Measurements from ENCODE around the gene LRRC71.

Gene LRRC71

DNA sequence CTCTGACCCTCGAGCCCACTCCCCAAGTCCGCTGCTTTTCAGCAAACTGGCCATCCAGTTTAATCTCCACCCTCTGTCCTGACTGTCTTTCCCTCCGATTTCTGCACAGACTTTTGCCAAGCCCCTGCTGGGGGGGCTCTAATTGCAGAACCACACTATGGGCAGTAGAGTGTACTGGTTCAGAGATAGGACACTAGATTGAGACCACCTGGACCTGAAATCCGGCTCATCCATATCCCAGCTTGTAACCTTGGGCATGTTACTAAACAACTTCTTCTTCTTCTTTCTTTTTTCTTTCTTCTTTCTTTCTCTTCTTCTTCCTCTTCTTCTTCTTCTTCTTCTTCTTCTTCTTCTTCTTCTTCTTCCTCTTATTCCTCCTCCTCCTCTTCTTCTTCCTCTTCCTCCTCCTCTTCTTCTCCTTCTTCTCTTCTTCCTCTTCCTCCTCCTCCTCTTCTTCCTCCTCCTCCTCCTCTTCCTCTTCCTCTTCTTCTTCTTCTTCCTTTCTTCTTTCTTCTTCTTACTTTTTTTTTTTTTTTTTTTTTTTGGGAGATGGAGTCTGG, 7.7 kb downstream of the LRRC71 start:
- DNase-seq = no peak

- no peak for DNase-seq
These were observed 9.3 kb downstream of the LRRC71 start for GRCh38 chr1:156929596-156930238.

DNA sequence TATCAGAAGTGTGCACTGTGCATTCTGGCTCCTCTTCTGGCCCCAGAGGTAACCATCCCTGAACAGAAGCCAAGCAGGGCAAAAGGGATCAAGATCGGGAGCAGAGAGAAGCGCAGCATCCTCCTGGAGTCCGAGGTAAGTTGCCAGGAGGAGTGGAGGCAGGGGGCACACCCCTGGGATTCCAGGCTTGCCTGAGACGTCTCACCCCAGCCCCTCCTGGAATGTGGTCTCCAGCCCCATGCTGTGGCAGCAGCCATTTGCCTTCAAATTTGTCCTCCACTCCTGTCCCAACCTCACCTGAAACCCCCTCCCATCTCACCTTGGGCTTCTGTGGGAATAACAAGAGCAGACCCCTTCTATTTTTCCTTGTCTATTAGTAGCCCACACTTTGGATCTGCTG, 10.1 kb downstream of the LRRC71 start:
- DNase-seq = no peak

GRCh38 chr1:156931211-156931952, 10.9 kb downstream of the LRRC71 start:
- no peak for DNase-seq

DNA sequence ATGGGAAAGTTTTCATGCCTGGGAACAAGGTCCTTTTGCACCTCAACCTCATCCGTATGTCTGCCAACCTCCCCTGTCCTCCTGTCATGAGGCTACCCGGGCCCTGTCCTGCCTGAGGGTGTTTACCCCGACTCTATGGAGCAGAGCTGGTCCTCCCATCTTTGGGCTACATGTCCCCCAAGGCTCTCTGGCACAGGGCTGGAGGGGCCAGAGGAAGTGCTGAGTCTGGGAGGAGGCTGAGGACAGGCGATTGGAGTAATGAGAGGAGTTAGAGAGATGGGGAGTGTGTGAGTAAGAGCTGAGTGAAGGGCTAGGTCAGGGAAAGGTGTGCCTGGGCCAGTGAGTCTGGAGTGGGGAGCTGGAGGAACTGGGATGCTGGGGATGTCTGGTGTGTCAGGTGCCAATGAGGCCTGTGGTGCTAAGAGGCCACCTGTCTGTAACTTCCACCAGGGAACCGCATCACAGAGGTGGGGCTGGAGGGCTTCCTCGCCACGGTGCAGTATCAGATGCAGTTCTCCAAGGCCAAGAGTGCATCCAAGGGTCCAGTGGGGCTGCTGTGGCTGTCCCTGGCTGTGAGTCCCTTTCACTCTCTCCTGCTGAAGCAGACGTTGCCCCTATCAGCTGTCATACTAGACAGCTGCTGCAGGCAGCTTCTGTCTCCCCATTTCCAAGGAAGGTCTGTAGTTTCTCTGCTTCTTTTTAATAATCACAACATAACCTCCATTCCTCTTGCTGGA, 11.7 kb downstream of the LRRC71 start:
- DNase-seq = no peak

- no peak for DNase-seq
These were observed 12.7 kb downstream of the LRRC71 start for GRCh38 chr1:156933136-156933535.

GRCh38 chr1:156935505-156936128, 15.2 kb downstream of the LRRC71 start:
- no peak for DNase-seq

- DNase-seq = no peak
These were observed 15.8 kb downstream of the LRRC71 start for GRCh38 chr1:156936191-156936590.

GRCh38 chr1:156936721-156937220, 16.3 kb downstream of the LRRC71 start:
- no peak for DNase-seq

- no peak for DNase-seq
These were observed 17.5 kb downstream of the LRRC71 start for GRCh38 chr1:156937883-156938282.

DNA sequence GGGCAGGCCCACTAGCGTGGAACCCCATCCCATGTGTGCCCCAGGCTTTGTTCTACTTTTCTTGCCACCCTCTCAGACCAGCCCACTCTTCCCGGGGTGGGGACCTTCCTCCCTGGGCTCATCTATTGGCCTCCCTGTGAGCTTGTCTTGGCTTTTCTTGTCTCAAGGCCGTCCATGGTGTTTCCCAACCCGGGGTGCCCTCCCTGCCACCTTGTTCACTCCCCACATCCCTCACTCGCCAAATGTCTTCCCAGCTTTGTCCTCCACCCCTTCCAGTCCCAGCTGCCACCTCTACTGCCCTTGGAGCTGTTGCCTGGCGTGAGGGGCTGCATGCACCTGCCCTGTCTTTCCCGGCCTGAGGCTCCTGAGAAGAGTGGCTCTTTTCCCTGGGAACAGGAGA, 18.4 kb downstream of the LRRC71 start:
- no peak for DNase-seq

DNA sequence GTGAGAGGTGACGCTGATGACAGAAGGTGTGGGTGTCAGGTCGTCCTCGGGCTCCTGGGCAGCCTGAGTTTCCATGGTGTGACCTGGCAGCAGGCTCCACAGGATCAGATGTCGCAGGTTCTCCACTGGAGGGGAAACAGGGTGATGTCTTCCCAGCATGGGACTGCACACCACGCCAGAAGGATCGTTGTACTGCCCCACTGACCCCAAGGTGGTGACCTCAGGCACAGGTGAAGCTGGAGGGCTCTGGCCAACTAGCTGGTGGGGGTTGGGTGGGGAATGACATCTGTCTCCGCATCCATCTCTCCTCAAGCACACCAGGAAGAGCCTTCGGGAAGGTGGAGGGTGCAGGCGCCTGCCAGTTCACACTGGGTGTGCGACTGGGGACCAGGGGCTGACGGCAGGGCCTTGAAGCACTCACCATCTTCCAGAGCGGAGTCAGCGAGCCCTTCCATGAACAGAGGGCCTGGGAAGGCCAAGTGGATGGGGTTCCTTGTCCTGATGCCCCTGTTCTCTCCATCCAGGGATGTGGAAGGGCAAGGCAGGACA, 19.4 kb downstream of the LRRC71 start:
- no peak for DNase-seq

GRCh38 chr1:156941675-156942074, 21.2 kb downstream of the LRRC71 start:
- no peak for DNase-seq

GRCh38 chr1:156942176-156942575, 21.7 kb downstream of the LRRC71 start:
- DNase-seq = no peak

DNA sequence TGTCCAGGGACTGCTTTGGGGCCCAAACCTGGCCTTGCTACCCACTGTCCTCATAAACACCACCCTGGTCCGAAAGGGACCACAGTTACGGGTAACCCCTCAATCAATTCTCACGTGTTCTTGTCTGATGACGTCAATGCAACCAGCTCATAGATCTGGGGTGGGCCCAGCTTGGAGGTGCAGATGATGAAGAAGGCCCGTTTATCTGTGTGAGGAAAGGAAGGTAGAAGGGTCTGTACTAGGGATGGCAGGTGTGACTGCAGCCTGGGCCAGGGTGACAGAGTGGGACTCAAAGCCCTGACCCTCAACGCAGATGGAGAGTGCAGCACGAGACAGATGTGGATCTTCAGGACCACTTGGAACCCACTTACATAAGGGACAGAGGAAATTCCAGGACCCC, 22.1 kb downstream of the LRRC71 start:
- DNase-seq = no peak

GRCh38 chr1:156943756-156944155, 23.3 kb downstream of the LRRC71 start:
- no peak for DNase-seq

GRCh38 chr1:156944268-156944667, 23.8 kb downstream of the LRRC71 start:
- no peak for DNase-seq

GRCh38 chr1:156944848-156945247, 24.4 kb downstream of the LRRC71 start:
- no peak for DNase-seq

DNA sequence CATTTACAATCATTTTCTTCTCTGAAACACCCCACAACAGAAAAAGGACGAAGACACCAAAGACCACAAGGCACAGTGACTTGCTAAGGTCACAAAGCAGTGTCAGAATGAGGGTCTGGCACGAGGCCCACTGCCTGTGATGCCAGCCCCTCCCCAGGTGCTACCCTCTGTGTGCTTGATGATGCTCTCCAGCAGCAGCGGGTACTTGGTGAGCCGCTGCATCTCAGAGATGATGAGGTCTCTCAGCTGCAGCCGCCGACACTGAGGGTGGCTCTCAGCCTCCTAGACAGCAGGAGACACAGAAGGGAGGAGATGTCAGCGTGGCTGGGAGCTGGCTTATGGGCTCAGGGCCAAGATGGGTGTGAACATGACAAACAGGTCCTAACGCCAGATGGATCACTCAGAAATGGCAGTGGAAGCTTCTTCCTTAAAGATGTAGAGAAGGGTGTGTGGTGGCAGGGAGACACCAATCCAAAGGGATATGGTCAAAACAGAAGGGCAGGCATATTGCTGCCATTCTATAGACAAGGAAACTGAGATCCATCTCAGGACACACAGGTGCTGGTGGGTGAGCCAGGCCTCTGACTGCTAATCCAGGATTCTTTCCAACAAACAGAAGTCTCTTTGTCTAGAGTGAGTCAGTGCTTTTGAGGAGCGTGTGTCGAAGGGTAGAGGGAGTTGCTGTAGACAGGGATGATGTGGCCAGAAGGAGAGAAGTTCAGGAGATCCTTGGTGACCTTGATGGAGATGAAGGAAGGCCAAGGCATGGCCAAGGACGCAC, 25.6 kb downstream of the LRRC71 start:
- no peak for DNase-seq

- DNase-seq = no peak
These were observed 26.7 kb downstream of the LRRC71 start for GRCh38 chr1:156947127-156947526.

DNA sequence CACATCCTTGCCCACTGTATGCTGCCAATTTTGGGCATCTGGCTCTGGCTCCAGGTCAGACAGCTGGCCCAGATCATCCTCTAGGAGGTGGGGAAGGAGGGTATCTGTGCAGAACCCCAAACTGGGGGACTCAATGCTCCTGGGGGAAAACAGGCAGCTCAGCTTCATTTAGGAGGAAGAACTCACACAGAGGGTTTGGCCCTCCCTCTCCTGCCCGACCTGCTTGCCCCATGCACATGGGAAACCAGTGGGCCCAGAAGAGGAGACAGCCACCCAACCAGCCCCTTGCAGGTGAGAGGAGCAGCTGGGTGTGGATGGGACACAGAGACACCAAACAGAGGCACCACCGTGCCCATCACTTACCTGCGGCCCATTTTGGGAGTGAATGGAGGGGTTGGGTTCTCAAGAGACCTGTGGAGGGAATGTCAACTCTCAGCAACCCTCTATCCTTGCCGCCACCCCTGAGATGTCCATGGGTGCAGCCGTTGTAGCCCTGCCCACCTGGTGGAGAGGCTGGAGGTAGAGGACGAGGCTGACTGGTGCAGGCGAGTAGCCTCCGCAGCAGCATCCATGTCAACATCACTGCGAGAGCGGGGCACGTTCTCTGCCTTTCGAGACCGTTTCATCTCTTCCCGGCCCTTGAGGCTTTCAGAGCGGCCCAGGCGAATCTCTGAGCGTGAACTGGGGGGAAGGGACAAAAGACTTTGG, 27.5 kb downstream of the LRRC71 start:
- no peak for DNase-seq

All from CD4-positive, alpha-beta T cell treated with Interleukin-1 beta for 1 hour (primary cell).